ENCODE results near the gene MRPS15. TPM values are rescaled to one million over a fixed set of nuclear protein-coding genes. Genes with fewer than 3 reads are reported as not detected.
A peak's percentile ranks its signal among the peaks of the same experiment; 100 is the strongest.
"Not testable (repeated sequence)": the region's sequence is repeated elsewhere in the genome, so short reads cannot be mapped to it uniquely, and the experiment has no call there.

The MRPS15 gene
- total RNA-seq, 1 experiment from 2014 or later = 200 TPM

DNA sequence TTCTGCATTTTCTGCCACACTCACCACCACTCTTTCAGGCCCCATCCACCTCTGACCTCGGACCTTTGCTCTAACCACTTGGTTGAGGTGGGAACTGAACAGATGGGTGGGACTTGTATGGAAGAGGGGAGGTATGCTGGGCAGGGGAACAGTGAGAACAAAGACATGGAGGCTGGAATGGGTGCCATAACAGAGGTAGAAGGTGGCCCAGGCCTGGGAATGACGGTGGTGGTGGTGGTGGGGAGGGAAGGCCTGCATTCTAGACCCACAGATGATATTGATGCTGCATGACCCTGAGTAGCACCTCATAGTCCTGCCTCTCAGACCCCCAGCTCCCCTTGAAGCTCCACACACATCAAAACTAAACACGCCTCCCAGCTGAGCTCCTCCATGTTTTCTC is 23.7 kb upstream of the MRPS15 start:
- no peak overlapping the region for H3K4me3 ChIP-seq
- H3K4me1 ChIP-seq (replicated peaks; ENCODE audit: insufficient read depth) = peaks cover 34% of the 10 kb centered on the region
- peak overlapping the region; percentile 75 for H3K4me2 ChIP-seq
- POLR2A ChIA-PET (ENCODE audit: unreplicated experiment) = interaction anchor here (1.2 kb wide), 1 partner anchor 38 kb away, joined by 12 read pairs; the partner anchor contains the start of gene OSCP1
- H3K79me2 ChIP-seq (ENCODE audit: low read depth) = no peaks in the 10 kb centered on the region
- H3K27ac ChIP-seq = peak overlapping the region; percentile 90
- no peaks in the 10 kb centered on the region for H3K27me3 ChIP-seq (ENCODE audit: insufficient read depth, low read depth)
- H3K9me3 ChIP-seq (ENCODE audit: insufficient read depth, low read depth) = no peaks in the 10 kb centered on the region
- no peaks in the 10 kb centered on the region for H3K9me2 ChIP-seq (ENCODE audit: insufficient read depth)
- H4K20me1 ChIP-seq (ENCODE audit: insufficient read depth) = no peaks in the 10 kb centered on the region
- no peak overlapping the region for H2AFZ ChIP-seq
- H3K36me3 ChIP-seq (ENCODE audit: low read depth) = no peaks in the 10 kb centered on the region
- TF ChIP-seq EZH2 (IDR thresholded peaks at IDR 0.05; ENCODE audit: low read depth) = no peak
- TF ChIP-seq, protein P1, sequence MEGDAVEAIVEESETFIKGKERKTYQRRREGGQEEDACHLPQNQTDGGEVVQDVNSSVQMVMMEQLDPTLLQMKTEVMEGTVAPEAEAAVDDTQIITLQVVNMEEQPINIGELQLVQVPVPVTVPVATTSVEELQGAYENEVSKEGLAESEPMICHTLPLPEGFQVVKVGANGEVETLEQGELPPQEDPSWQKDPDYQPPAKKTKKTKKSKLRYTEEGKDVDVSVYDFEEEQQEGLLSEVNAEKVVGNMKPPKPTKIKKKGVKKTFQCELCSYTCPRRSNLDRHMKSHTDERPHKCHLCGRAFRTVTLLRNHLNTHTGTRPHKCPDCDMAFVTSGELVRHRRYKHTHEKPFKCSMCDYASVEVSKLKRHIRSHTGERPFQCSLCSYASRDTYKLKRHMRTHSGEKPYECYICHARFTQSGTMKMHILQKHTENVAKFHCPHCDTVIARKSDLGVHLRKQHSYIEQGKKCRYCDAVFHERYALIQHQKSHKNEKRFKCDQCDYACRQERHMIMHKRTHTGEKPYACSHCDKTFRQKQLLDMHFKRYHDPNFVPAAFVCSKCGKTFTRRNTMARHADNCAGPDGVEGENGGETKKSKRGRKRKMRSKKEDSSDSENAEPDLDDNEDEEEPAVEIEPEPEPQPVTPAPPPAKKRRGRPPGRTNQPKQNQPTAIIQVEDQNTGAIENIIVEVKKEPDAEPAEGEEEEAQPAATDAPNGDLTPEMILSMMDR (conservative IDR thresholded peaks at IDR 0.05) = no peak
- CTCF ChIA-PET = interaction anchor here (0.7 to 0.9 kb wide), 2 partner anchors 27 to 127 kb away, joined by 3 to 11 read pairs; no protein-coding TSS in a partner anchor
- peaks cover 38% of the 10 kb centered on the region for H3F3A ChIP-seq (ENCODE audit: insufficient read depth, low read depth)
- no TSS peak for BruUV-seq (replicated peaks)
- intact Hi-C loops (cut with micrococcal nuclease; ENCODE audit: unreplicated experiment) = loop anchor here (1.0 to 2.0 kb wide), 2 partner anchors 38 to 51 kb away; partner anchors contain the start of gene OSCP1
- DNase-seq = no peak

DNA sequence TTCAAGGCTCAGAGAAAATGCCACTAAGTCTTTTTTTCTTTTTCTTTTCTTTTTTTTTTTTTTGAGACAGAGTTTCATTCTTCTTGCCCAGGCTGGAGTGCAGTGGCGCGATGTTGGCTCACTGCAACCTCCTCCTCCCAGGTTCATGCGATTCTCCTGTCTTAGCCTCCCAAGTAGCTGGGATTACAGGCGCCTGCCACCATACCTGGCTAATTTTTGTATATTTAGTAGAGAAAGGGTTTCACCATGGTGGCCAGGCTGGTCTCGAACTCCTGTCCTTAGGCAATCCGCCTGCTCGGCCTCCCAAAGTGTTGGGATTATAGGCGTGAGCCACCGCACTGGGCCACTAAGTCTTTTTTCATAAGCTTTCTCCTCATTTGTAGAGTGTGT is 23.1 kb upstream of the MRPS15 start:
- BruUV-seq (replicated peaks); H3K36me3 ChIP-seq (ENCODE audit: low read depth); H3K4me3 ChIP-seq; H3K9me2 ChIP-seq (ENCODE audit: insufficient read depth); DNase-seq; H3K9me3 ChIP-seq (ENCODE audit: insufficient read depth, low read depth); H3K27me3 ChIP-seq (ENCODE audit: insufficient read depth, low read depth); H2AFZ ChIP-seq; H4K20me1 ChIP-seq (ENCODE audit: insufficient read depth); H3K79me2 ChIP-seq (ENCODE audit: low read depth): not testable (repeated sequence)
- Histone ChIP-seq H3K4me1 (replicated peaks; ENCODE audit: insufficient read depth) (peaks cover 34% of the 10 kb centered on the region), H3K4me2 (peak overlapping the region; percentile 75), H3K27ac (peak overlapping the region; percentile 90), H3F3A (ENCODE audit: insufficient read depth, low read depth) (peaks cover 38% of the 10 kb centered on the region)
- intact Hi-C loops (cut with micrococcal nuclease; ENCODE audit: unreplicated experiment) = loop anchor here (1.0 to 2.0 kb wide), 2 partner anchors 37 to 51 kb away; partner anchors contain the start of gene OSCP1
- CTCF ChIA-PET = interaction anchor here (0.6 to 0.7 kb wide), 3 partner anchors 63 to 1321 kb away, joined by 5 to 11 read pairs (median 6); partner anchors contain the start of gene YRDC
- POLR2A ChIA-PET (ENCODE audit: unreplicated experiment) = interaction anchor here (0.6 to 1.2 kb wide), 5 partner anchors 36 to 1205 kb away, joined by 3 to 12 read pairs (median 3); partner anchors contain the start of genes CDCA8 and OSCP1

DNA sequence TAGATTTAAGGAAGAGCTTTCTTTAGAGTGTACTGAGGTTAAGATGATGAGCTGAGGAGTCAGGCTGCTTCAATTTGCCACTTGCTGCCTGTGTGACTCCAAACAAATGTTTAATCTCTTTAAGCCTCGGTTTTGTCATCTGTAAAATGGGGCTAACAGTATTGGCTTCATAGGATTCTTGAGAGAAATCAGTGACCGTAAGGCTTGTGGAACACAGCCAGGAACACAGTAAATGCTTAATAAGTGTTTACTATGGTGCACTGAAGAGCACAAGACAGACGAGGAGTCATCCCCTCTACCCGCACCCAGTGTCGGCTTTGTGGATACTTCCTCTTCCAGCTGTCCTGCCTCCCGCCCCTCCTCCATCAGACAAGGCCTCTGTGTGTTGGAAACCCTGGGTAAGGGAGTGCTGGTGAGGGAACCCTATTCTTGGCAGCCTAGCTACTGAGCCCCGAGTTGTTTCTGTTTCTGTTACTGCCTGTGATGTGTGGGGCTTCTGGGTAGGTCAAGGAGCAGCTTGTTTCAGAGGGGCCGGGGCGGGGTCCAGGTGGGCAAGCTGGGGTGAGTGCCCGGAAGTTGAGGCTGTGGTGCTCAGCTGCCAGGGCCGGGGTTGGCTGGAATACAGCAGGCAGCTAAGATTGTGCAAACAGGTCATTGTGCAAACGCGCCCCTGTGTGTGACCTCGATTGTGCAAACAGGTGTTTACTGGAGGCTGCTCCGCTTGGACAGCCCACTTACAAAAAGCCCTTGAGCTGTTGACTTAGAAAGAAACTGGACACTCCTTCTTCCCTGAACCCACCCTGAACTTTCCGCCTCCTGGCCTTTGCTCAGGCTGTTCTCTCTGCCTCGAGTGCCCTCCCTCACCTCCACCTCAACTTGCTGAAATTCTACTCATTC is 22.5 kb upstream of the MRPS15 start:
- no peaks in the 10 kb centered on the region for H3K27me3 ChIP-seq (ENCODE audit: insufficient read depth, low read depth)
- no peaks in the 10 kb centered on the region for H3K9me3 ChIP-seq (ENCODE audit: insufficient read depth, low read depth)
- peak overlapping the region; percentile 75 for H3K4me2 ChIP-seq
- peak overlapping the region; percentile 90 for H3K27ac ChIP-seq
- peak; percentile 90 to 97 for DNase-seq
- H3K9me2 ChIP-seq (ENCODE audit: insufficient read depth) = no peaks in the 10 kb centered on the region
- TF ChIP-seq, protein P1 (conservative IDR thresholded peaks at IDR 0.05) = no peak
- TF ChIP-seq EZH2 (IDR thresholded peaks at IDR 0.05; ENCODE audit: low read depth) = no peak
- no TSS peak for BruUV-seq (replicated peaks)
- peak overlapping the region; percentile 76 for H2AFZ ChIP-seq
- peaks cover 38% of the 10 kb centered on the region for H3F3A ChIP-seq (ENCODE audit: insufficient read depth, low read depth)
- no peaks in the 10 kb centered on the region for H3K79me2 ChIP-seq (ENCODE audit: low read depth)
- ChIA-PET CTCF (interaction anchor here (0.6 to 0.7 kb wide), 5 partner anchors 62 to 1996 kb away, joined by 3 to 6 read pairs (median 4); partner anchors contain the start of gene YRDC), POLR2A (ENCODE audit: unreplicated experiment) (interaction anchor here (0.5 to 1.2 kb wide), 9 partner anchors 21 to 1206 kb away, joined by 3 to 29 read pairs (median 3); partner anchors contain the start of genes CDCA8, MRPS15 and OSCP1)
- peaks cover 34% of the 10 kb centered on the region for H3K4me1 ChIP-seq (replicated peaks; ENCODE audit: insufficient read depth)
- H3K4me3 ChIP-seq = peak overlapping the region; percentile 34; the same call in 1 of the 2 replicates
- intact Hi-C loops (cut with micrococcal nuclease; ENCODE audit: unreplicated experiment) = loop anchor here (1.0 to 2.0 kb wide), 2 partner anchors 36 to 50 kb away; partner anchors contain the start of gene OSCP1
- H3K36me3 ChIP-seq (ENCODE audit: low read depth) = no peaks in the 10 kb centered on the region
- no peaks in the 10 kb centered on the region for H4K20me1 ChIP-seq (ENCODE audit: insufficient read depth)

All from PC-9 (cell line).